ENCODE measurements around the gene ZNF682.
"Not testable (repeated sequence)": the region's sequence is repeated elsewhere in the genome, so short reads cannot be mapped to it uniquely, and the experiment has no call there.

ZNF682 gene

GRCh38 chr19:19966862-19967261 lies 72.4 kb downstream of the ZNF682 start:
- no peak for DNase-seq

GRCh38 chr19:19966126-19966525 lies 73.2 kb downstream of the ZNF682 start:
- DNase-seq = not testable (repeated sequence)

- no peak for DNase-seq
These were observed 74.9 kb downstream of the ZNF682 start for GRCh38 chr19:19964416-19964815.

- DNase-seq = not testable (repeated sequence)
These were observed 80.0 kb downstream of the ZNF682 start for GRCh38 chr19:19959151-19959799.

- not testable (repeated sequence) for DNase-seq
These were observed 81.5 kb downstream of the ZNF682 start for GRCh38 chr19:19957766-19958165.

- no peak for DNase-seq
These were observed 82.8 kb downstream of the ZNF682 start for GRCh38 chr19:19956434-19957075.

GRCh38 chr19:19955208-19955607 lies 84.1 kb downstream of the ZNF682 start:
- no peak for DNase-seq

All from NCI-H2081 treated with DMSO at 0.1 percent for 48 hours (cell line).